OCI-LY1 (cell line): ENCODE results near the gene GJB3.

Source experiments
- EZH2 ChIP-seq: fragments of 200-600 bp; sonication (generic), shearing (Covaris generic); IDR thresholded peaks from 2 replicates; pipeline ENCODE4 v1.8.0; 2017; ENCODE audit warnings: borderline replicate concordance, mixed run types, mild to moderate bottlenecking, antibody characterized with exemption, low read length, moderate library complexity, mixed read lengths
- TF ChIP-seq, protein P1 (sequence below): fragments of 200-600 bp; sonication (generic), shearing (Covaris generic); IDR thresholded peaks from 2 replicates; pipeline ENCODE4 v1.5.1; 2017; ENCODE audit warnings: mild to moderate bottlenecking, antibody characterized with exemption, low read length, moderate library complexity, mixed read lengths

DNA sequence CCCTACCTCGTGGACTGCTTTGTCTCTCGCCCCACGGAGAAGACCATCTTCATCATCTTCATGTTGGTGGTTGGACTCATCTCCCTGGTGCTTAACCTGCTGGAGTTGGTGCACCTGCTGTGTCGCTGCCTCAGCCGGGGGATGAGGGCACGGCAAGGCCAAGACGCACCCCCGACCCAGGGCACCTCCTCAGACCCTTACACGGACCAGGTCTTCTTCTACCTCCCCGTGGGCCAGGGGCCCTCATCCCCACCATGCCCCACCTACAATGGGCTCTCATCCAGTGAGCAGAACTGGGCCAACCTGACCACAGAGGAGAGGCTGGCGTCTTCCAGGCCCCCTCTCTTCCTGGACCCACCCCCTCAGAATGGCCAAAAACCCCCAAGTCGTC is 13.8 kb downstream of the GJB3 start:
- no peak for TF ChIP-seq EZH2
- TF ChIP-seq, protein P1, sequence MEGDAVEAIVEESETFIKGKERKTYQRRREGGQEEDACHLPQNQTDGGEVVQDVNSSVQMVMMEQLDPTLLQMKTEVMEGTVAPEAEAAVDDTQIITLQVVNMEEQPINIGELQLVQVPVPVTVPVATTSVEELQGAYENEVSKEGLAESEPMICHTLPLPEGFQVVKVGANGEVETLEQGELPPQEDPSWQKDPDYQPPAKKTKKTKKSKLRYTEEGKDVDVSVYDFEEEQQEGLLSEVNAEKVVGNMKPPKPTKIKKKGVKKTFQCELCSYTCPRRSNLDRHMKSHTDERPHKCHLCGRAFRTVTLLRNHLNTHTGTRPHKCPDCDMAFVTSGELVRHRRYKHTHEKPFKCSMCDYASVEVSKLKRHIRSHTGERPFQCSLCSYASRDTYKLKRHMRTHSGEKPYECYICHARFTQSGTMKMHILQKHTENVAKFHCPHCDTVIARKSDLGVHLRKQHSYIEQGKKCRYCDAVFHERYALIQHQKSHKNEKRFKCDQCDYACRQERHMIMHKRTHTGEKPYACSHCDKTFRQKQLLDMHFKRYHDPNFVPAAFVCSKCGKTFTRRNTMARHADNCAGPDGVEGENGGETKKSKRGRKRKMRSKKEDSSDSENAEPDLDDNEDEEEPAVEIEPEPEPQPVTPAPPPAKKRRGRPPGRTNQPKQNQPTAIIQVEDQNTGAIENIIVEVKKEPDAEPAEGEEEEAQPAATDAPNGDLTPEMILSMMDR, result no peak
